Forelimb muscle (tissue), 1 donor: Measurements from ENCODE around the gene ACTRT1. TPM values are rescaled to one million over a fixed set of nuclear protein-coding genes. Genes with fewer than 3 reads are reported as not detected.

Experiments used
- DNase-seq: peaks from one replicate; pipeline ENCODE4 v3.0.0-alpha.2; 2013; ENCODE audit warnings: low read depth
- polyA plus RNA-seq: library from polyadenylated mRNA; unstranded; fragments of 120-200 nt; gene quantifications from one replicate; pipeline ENCODE4 v1.2.1, GENCODE V29; 2013; ENCODE audit not compliant: insufficient read length

The ACTRT1 gene
- not detected for polyA plus RNA-seq

DNA sequence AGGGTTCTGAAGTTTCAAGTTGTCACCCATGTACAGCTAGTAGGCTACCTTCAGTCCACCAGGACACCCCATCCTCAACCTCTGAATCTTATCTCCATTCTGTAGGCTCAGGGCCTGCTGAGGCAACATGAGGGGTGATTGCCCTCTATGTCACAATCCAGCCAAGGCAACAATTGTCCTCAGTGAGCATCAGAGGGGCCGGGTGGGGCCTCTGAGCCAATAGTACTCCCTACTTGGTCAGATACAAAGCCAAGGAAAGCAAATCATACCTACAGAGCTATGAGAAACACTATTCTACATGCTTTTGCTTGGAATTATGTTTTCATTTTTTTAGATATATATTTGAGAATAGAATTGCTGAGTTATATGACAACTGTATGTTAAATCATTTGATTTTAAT is at the start of gene ACTRT1:
ACTRT1 (minus strand) TSS at position 101 of the 400 bp plus-strand sequence. CDS start 197 bp downstream, outside the sequence.
- DNase-seq: no peak

DNA sequence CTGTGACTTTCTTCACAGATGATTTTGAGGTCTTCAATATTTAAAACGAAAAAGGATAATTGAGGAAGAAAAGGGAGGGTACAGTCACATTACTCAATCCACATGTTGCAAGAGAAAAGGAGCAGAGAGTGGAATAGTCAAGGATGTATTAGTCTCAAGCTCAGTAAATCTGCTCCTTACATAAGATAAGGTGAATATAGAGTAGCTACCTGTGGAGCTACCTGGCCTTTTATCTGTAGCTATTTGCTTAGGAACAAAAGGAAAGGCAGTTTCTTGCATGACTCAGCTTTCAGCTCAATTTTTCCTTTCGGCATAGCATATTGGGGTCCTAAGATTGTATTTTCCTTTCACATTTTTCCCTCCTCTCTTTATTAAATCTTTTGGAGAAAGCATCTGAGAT is 26.3 kb upstream of the ACTRT1 start:
- DNase-seq: no peak

DNA sequence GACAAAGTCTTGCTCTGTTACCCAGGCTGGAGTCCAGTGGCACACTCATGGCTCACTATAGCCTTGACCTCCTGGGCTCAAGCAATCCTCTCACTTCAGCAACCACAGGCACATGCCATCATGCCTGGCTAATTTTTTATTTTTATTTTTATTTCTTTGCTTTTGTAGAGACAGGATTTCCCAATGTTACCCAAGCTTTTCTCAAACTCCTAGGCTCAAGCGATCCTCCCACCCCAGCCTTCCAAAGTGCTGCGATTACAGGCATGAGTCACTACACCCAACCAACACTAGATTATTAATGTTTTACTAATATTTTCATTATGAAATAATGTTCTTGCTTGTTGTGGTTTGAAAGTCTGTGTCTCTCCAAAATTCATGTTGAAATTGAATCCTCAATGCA is 5.2 kb upstream of the ACTRT1 start:
- DNase-seq: no peak

DNA sequence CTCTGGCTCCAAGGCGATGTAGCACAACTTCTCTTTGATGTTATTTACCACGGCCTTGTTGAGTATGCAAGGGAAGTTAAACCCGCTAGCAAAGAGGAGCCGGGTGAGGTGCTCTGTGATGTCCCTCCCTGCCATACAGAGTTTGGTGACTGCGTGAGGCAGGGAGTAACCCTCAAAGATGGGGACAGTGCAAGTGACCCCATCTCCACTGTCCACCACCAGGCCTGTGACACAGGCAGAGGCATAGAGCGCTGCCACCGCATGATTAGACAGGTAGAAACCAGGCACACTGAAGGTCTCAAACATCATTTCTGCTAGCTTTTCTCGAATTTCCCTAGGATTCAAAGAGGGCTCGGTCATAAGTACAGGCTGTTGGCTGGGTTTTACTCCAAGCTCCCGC is 677 bp downstream of the ACTRT1 start:
- DNase-seq: no peak

DNA sequence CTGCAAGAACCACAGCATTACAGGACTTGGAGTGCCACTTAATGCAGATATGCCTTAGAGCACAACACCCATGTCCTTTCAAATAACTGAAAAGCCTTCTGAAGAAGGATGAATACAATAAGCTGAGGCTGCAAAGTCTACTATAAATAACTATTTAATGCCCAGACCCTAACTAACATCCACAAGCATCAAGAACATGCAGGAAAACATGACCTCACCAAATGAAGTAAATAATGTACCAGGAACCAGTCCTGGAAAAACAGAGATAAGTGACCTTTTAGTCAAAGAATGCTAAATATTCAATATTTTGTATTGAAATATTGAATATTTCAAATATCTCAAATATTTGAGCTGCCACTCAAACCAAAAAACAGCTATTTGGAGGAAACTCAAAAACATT is 16.9 kb downstream of the ACTRT1 start:
- no peak for DNase-seq

- no peak for DNase-seq
These were observed 30.6 kb downstream of the ACTRT1 start for GRCh38 chrX:128021566-128021965.

DNA sequence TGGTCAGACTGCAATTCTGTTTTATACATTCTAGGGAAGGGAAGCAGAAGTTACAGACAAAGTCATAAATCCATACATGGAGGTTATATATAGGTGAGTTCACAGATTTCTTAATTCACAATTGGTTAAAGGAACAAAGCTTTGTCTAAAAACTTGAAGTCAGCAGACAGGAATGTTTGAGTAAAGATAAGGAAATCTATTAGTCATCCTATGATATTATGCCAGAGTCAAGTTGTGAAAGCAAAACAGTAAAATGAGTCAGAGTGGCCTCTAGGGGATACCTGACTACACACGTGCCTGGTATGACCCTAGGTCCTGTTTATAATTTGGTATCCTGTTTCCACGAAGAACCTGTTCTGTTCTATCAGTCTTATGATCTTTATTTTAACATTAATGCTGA is 31.5 kb downstream of the ACTRT1 start:
- no peak for DNase-seq

DNA sequence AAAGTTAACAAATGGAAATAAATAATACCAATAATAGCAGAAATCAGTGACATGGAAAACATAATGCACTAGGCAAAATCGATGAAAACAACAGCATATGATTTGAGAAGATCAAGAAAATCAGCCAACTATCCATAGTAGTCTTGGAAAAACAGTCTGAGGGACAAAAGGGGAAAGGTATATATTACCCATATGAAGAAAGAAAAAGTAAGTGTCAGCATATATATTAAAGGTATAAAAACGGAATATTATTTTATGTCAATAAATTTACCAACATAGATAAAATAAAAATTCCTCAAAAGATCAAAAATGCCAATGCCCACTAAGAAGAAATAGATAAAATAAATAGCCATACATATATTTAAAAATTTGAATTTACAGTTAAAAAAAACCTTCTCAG is 33.0 kb downstream of the ACTRT1 start:
- DNase-seq: no peak

GRCh38 chrX:128012015-128012414 is 40.2 kb downstream of the ACTRT1 start:
- DNase-seq: no peak

GRCh38 chrX:128007882-128008281 is 44.3 kb downstream of the ACTRT1 start:
- DNase-seq: no peak
